Tibial nerve (tissue), 4 donors: ENCODE measurements around the gene NYAP2.

Source experiments
- CTCF ChIP-seq, 5 experiments: fragments of 200-600 bp in 3 of 5; fragments of 450-650 bp in 2 of 5; sonication (generic) in 3 of 5; IDR thresholded peaks; one replicate each; pipeline ENCODE4 v1.5.1; 2016 to 2019; ENCODE audit warnings: antibody characterized with exemption in 5 of 5, mild to moderate bottlenecking in 3 of 5, moderate library complexity in 2 of 5
- EP300 ChIP-seq, 2 donors: sonication (generic); formaldehyde crosslinking; IDR thresholded peaks; one replicate each; pipeline ENCODE4 v1.6.1; 2017; ENCODE audit warnings: antibody characterized with exemption in 2 of 2, mild to moderate bottlenecking in 1 of 2
- POLR2A ChIP-seq, 2 donors: fragments of 450-650 bp; IDR thresholded peaks; one replicate each; pipeline ENCODE4 v1.6.1; 2017; ENCODE audit warnings: antibody characterized with exemption in 2 of 2, mild to moderate bottlenecking in 2 of 2, moderate library complexity in 2 of 2

DNA sequence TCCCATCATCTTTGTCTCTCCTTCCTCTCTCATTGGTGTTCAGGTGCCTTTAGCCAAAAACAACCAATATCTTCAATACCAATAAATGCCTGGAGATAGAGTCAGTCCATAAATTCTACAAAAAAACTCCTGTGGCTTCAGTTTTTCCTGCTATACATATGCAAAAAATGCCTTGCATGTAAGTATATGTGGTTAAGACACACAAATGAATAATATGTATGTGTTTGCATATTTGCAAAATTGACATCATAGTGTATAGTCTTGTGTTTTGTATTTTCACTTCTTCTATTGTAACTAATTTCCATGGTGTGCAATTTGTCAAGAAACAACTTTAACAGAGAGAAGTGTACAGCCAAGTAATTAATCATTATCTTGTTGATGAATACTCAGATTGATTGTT, 115.5 kb downstream of the NYAP2 start:
- TF ChIP-seq CTCF (IDR thresholded peaks at IDR 0.05) (no peak), POLR2A (IDR thresholded peaks at IDR 0.05) (no peak), EP300 (IDR thresholded peaks at IDR 0.05) (no peak)
